ENCODE results near the gene CAPN5.
"Not testable (repeated sequence)": the region's sequence is repeated elsewhere in the genome, so short reads cannot be mapped to it uniquely, and the experiment has no call there.

CAPN5 gene

DNA sequence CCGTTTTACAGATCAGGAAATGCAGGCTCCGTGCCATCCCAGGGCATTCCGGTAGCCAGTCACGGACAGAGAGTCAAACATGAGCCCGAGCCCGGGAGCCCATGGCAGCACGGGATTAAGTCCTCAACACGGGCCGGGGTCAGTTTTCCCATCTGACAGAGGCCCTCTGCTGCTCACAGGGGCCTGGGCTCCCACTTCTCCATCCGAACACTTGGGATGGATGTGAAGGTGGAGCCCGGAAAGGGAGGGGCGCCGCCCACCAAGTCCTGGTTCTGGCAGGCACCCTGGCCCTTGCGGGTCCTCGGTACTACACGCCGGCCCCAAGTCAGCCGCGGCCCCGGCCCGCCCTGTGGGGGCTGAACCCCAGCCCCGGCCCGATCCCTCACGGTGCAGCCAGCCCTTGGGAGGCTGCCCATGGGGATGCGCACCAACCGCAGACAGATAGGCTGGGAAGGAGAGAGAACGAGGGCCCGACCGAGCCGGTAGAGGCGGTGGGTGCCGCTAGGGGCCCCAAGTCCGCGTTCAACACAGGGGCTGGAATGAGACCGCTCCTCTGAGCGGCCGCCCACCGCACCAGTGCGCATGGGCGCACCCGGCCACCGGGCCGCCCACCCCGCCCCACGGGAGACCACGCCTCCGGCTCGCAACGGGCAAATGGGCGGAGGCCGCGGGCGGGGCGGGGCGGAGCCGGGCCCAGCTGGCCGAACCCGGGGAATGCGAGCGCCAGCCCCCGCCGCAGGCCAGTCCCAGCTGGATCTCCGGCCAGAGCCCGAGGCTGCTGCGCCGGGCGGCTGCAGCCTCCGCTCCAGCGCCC lies at the start of gene CAPN5:
CAPN5 (plus strand) TSS at position 743 of the 814 bp plus-strand sequence. CDS start 17,916 bp downstream, outside the sequence.
- DNase-seq: peak; percentile 82

DNA sequence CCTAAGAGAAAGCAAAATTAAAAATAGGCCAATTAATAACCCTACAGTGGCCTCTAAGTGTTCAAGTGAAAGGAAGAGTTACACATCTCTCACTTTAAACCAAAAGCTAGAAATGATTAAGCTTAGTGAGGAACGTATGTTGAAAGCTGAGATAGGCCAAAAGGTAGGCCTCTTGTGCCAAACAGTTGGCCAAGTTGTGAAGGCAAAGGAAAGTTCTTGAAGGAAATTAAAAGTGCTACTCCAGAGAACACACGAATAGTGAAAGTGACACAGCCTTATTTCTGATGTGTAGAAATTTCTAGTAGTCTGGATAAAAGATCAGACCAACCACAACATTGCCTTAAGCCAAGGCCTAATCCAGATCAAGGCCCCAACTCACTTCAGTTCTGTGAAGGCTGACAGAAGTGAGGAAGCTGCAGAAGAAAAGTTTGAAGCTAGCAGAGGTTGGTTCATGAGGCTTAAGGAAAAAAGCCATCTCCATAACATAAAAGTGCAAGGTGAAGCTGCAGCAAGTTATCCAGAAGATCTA lies 48.3 kb upstream of the CAPN5 start:
- DNase-seq: not testable (repeated sequence)

DNA sequence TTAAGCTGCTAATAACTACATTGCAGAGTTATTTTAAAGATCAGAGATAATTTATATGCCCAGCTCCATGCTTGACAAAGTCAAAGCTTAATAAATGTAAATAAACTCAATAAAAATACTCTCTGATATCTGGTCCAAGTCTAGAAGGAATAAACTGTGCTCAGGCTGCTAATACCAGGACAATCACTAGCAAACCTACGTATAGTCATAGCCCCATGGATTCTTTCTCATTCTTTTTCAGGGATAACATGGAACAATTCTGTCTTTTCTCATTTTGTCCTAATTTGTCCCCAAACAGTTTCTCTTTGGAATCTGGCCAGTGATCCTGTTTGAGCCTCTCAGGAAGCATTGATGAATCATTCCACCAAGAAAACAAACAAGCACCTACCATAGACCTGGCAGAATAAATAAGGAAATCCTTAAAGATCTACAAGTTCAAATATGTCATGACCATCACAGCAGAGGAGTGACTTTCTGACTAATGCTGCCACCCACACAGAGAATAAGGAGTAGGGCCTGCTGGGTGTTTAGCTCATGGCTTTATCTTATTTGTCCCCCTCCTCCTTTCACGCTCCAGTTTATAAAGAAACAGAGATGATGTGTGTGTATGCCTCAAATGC lies 46.7 kb upstream of the CAPN5 start:
- no peak for DNase-seq

DNA sequence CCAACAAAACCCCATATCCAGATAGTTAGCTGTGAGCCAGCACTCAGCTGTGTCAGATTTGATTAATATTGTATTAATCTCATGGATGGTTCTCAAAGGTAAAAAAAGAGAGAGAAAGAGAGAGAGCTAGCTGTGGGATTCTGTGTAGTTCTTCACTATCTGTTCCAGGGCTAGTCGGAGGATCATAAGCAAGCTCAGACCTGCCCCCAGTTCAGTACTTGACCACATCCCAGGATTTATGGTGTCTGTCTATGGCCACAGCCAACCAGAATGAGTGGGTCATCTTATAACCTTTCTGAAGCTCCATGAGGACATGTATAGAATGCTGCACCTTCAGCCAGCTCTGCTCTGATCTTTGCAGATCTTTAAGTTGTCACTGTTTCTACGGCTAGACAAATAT lies 46.0 kb upstream of the CAPN5 start:
- no peak for DNase-seq

DNA sequence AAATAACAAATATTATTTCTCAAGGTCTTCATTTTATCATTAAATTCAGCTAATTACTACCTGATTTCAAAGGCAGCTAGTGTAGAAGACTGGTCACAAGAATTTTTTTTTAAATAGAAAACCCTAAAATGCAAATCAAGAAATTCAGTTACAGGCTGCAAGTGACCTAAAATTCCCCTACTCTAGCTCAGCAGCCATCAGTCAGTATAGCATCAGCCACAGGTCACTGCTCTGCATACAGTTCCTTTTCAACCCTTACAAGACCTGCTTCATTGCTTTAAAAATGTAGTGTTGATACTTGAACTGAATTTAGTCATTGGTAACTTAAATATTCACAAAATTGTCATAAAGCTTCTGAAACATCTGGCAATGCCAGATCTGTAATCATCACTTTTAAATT lies 42.0 kb upstream of the CAPN5 start:
- DNase-seq: no peak

DNA sequence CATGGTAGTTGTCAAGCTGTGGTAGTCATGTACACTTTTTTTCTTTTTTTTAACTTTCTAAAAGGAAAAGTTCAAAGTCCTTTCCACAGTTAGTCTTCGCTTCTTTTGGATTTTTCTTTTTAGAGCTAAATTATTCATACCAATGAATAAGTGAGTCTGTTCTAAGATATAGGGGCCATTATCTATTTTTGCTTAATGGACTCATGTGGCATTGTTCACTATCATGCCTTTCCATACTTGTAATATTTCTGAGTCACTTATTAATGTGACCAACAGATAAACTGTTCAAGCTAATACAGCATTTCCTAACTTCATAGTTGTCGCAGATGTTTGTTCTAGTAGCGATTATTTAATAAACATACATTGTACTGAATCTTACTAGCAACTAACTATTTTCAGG lies 40.5 kb upstream of the CAPN5 start:
- DNase-seq: no peak

DNA sequence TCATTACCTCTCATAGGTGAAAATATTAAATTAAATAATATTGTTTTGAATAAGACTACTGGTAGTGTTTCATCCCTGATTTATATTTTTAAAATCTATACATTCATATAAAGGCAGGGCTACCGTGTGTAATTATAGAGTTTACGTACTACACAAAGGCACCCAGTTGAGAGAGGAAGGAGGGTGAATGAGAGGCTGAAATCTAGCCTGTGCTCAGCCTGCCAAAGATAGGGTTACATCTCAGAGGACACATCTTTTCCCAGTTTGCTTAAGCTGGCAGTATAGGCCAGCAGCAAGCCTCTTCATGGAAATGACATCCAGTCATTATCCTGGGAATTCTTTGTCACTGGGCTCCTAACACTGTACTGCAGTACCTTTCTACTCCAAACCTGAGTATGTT lies 40.0 kb upstream of the CAPN5 start:
- DNase-seq: no peak

DNA sequence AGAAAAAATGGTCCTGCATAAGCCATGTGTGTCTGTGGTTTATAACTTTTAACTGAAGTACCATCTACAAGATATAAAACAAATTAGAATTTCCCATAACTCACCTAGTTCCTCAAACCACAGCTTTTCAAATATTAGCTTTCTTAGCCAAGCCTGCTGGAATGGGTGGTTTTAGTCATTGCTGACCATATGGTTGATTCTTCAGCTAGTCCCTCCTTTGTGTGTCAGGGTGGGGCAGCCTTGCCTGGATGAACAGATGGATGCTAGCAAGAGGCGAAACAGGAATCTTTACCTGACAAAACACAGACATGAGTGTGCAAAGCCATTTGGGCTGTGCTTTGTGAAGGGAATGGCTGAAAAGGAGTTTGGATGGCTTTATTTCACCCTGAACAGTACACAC lies 39.5 kb upstream of the CAPN5 start:
- DNase-seq: peak; percentile 62

DNA sequence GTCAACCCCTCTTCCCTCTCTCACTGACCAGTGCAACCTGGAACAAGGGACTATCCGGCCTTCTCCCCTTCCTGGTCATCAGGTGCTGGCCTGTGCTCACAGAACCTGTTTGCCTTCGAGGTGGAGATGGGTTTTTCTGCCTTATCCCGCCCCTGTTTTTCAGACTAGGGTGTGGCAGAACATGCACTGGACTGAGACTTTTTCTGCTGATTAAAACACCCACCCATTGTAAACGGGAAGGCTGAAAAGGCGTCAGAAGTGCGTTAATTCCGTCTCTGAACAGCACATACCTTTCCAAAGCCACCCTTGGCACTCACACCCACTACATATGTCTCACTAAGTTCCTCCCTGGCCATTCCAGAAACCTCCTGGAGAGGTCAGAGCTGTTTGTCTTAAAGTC lies 36.9 kb upstream of the CAPN5 start:
- no peak for DNase-seq

DNA sequence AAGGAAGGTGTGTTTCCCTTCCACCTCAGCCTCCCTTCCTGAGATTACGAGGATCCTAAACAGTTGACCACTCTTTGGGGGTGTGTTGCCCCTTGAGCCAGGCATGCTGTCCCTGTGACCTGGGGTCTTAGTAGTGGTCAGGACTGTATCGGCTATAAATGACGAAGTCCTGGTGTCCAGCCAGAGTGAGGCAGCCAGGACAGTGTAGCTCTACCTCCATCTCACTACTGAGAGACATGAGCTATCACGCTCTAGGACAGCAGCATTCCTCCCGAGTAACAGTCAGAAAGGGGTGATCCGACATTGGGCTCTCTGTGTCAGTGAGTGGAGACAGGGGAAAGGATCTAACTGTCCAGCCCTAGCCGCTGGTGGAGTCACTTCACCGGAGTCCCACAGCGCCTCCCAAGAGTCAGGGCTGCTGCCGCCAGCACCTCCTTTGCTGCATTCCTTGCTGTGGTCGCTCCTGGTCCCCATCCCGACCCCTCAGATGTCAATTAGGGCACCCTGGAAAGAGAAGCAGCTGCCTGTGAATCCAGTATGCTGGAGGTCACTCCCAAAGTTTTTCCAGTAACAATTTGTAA lies 35.8 kb upstream of the CAPN5 start:
- no peak for DNase-seq

DNA sequence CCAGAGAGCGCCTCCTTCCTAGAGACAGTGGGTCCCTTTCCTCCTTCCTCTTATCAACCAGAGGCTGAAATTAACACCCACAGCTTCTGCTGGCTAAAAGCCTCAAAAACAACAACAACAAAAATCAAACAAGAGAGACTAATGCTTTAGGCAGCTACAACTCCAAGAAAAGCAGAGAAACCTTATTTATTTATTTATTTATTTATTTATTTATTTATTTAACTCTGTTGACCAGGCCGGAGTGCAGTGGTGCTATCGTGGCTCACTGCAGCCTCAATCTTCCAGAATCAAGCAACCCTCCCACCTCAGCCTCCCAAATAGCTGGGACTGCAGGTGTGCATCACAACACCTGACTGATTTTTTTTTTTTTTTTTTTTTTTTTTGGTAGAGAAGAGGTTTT lies 35.2 kb upstream of the CAPN5 start:
- DNase-seq: no peak

DNA sequence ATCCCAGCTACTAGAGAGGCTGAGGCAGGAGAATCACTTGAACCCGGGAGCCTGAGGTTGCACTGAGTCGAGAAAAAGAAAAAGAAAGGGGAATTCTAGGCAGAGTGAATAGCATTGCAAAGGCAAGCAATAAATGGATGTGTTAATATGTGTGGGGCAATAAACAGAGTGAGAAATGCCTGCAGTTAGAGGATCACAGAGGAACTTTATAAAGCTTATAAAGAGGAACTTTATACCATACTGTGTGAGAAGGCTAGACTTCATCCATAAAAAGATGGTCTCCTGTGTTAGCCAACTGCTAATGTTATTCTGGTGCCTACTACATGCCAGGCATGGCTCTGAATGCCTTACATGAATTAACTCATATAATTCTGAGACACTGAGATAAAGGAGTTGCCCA lies 31.7 kb upstream of the CAPN5 start:
- no peak for DNase-seq

DNA sequence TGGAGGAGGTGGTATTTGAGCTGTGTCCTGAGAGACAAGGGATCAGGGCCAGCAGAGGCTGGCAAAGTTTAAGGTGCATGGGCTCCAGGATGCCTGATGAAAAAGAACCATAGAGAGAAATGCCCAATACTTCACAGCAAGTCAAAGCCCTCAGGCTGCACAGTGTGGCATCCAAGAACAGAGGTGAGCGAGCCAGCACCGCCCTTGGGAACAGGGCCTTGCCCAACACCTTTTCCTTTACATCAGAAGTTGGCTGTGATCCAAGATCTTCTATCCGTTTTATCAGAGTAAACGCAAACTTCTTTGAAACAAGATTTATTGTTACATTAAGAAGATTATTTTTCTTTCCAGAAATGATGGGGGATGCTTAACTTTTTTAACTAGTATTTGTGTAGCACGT lies 31.2 kb upstream of the CAPN5 start:
- DNase-seq: no peak

DNA sequence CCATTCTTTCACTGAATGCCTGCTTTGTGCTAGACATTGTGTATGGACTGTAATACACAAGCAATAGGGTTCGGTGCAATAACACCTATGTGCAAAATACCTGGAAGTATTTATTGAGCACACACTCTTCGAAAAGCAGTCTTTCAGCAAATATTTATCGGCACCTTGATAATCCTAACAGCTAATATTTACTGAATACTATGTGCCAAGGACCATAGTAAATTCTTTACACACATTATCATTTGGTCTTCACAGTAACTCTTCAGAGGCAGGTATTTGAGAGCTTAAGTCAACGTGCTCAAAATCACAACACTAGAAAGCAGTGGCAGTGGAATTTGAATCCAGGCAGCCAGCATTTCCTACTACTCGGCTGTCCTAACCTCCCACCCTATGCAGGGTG lies 30.4 kb upstream of the CAPN5 start:
- no peak for DNase-seq

DNA sequence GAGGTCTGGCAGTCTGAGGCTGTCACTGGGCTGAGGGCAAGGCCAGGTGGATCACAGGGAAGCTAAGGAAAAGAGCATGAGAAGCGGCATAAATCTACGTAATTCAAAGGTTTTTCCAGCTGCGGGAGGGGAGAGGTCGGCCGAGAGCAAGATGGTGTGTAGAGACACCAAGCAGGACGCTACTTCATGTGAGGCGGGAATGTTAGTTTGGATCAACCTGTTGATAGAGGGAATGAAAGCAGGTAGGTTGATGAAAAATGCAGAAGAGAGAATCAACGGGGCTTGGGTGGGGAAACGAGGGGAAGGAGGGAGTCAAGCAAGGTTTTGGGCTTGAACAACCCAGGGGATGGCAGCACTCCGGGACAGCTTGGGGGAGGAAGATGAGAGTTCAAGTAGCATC lies 29.7 kb upstream of the CAPN5 start:
- no peak for DNase-seq

DNA sequence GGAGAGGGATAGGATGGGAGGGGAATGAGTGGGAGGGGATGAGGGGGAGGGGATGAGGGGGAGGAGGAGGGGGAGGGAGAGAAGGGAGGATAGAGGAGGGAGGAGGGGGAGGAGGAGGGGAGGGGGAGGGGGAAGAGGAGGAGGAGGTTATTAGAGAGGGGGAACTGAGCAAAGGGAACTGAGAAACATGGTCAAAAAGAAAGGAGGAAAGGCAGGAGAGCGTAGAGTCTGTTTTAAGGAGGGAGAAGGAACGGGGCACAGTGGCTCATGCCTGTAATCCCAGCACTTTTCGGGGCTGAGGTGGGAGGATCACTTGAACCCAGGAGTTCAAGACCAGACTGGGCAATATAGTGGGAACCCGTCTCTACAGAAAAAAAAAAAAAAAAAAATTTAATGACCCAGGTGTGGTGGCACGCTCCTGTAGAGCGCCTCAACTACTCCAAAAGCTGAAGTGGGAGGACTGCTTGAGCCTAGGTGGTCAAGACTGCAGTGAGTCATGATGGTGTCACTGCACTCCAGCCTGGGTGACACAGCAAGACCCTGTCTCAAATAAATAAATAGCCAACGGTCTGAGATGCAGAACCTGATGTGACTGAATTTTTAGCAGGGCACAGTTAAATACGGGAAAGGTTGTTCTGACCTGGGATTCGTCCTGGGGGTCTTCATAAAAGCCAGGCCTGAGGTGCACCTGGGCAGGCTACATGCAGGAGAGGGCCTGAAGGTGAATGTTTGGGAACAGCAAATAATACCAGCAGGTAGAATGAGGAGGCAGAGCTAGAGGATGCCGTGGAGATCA lies 28.5 kb upstream of the CAPN5 start:
- no peak for DNase-seq

DNA sequence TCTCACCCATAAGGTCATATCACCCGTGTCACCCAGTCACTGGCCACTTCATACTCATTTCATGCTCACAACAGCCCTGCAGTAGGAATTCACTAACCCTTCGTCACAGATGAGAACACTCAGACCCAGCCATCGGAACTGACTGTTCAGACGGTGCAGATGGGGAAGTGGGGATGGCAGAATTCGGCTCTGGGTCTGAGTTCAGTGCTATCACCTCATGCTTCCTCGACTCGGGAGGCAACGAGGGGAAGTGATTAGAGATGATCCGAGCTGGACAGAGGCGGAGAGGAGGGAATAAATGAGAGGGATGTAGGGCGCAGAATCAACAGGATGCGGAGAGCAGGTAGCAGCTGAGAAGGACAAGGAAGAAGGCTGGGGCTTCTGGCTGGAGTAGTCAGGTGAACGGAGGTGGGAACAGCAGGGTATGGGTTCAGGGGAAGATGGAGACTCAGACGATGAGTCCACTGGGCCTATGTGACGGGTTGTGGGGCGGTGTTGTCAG lies 27.9 kb upstream of the CAPN5 start:
- DNase-seq: no peak

DNA sequence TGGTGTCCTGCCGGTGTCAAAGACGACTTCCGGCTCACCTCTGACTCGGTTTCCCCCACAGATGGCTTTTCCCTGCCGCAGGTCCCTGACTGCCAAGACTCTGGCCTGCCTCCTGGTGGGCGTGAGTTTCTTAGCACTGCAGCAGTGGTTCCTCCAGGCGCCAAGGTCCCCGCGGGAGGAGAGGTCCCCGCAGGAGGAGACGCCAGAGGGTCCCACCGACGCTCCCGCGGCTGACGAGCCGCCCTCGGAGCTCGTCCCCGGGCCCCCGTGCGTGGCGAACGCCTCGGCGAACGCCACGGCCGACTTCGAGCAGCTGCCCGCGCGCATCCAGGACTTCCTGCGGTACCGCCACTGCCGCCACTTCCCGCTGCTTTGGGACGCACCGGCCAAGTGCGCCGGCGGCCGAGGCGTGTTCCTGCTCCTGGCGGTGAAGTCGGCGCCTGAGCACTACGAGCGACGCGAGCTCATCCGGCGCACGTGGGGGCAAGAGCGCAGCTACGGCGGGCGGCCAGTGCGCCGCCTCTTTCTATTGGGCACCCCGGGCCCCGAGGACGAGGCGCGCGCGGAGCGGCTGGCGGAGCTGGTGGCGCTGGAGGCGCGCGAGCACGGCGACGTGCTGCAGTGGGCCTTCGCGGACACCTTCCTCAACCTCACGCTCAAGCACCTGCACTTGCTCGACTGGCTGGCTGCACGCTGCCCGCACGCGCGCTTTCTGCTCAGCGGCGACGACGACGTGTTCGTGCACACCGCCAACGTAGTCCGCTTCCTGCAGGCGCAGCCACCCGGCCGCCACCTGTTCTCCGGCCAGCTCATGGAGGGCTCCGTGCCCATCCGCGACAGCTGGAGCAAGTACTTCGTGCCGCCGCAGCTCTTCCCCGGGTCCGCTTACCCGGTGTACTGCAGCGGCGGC lies 27.0 kb upstream of the CAPN5 start:
- DNase-seq: no peak

DNA sequence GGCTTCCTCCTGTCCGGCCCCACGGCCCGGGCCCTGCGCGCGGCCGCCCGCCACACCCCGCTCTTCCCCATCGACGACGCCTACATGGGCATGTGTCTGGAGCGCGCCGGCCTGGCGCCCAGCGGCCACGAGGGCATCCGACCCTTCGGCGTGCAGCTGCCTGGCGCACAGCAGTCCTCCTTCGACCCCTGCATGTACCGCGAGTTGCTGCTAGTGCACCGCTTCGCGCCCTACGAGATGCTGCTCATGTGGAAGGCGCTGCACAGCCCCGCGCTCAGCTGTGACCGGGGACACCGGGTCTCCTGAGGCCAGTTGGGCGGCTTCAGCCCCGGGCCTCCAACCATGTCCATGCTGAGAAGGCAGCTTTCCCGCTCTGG lies 26.4 kb upstream of the CAPN5 start:
- no peak for DNase-seq

DNA sequence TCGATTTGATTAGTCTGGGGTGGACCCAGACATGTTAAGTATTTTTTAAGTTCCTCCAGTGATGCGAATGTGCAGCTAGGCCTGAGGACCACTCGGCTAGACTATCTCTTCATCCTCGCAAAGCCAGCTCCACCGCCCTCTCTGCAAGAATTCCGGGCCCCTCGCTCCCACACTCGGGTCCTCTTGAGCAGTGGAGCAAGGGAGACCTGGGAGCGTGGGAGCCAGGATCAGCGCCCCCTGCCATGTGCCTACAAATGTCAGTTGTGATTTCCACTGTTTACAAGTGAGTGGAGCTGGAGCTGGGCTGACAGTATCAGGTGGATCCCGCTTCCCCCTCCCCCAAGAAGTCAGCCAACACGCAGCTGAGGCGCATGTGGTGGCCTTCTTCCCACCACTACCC lies 25.9 kb upstream of the CAPN5 start:
- DNase-seq: no peak

DNA sequence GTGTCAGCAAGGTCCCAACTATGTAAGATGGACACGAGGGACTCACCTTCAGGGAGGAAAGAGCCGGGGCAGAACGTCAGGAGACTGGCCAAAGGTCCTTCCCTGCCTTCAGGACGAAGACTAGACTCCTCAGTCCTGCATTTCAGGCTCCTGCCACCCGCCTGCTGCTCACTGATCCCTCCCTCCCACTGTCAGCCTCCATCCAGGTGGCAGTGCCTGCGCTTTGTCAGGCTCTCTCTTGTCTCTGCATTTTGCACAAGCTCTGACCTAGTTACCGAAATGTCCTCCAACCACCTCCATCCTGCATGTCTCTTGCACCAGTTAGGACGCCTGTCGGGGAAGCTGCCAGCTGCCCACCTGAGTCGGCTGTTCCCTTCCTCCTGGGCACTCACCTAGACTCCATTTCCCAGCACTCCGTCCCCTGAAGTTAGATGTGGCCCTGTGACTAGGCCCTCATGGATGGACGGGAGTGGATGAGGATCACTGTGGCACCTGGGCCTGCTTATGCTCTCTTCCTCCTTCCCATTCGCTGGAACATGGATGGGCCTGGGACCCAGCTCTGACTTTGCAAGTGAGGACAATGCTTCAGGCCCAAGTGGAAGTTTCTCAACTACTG lies 24.6 kb upstream of the CAPN5 start:
- no peak for DNase-seq

DNA sequence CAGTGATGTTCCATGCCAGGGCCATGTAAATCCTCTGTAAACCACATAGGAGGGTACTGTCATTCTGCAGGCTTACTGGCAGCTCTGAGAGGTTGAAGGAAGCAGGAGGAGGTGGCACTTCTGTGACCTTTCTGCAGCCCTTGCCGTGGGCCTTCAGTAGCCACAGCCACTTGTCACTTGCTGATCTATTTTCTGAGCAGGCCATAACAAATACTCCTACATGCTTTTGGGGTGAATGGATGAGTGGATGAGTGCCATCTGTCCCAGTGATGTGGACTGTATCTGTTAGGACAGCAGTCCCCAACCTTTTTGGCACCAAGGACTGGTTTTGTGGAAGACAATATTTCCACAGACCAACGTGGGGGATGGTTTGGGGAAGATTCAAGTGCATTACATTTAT lies 22.4 kb upstream of the CAPN5 start:
- no peak for DNase-seq

Data from NCI-H446 treated with DMSO at 0.1 percent for 48 hours (cell line).